GM13977 (cell line): Measurements from ENCODE around the gene C5orf34.

Source experiments
- DNase-seq: peaks from one replicate; pipeline ENCODE4 v3.0.0; 2012; ENCODE audit warnings: low spot score
- in situ Hi-C: fragments of 300-500 bp; cut with MboI; formaldehyde crosslinking; loops from one replicate; pipeline ENCODE4 v1.12.0; 2022; ENCODE audit warnings: low sequenced_read_pairs, low pct_unique_long_range_greater_than_20kb, mixed read lengths, inconsistent platforms; ENCODE audit not compliant: unreplicated experiment
- TF ChIP-seq, protein P1 (sequence below): IDR thresholded peaks from 2 replicates; pipeline ENCODE4 v1.5.1; 2012; ENCODE audit warnings: mild to moderate bottlenecking, control low read depth; ENCODE audit not compliant: insufficient read depth; ENCODE audit errors: extremely low read depth, missing control alignments

Gene C5orf34

DNA sequence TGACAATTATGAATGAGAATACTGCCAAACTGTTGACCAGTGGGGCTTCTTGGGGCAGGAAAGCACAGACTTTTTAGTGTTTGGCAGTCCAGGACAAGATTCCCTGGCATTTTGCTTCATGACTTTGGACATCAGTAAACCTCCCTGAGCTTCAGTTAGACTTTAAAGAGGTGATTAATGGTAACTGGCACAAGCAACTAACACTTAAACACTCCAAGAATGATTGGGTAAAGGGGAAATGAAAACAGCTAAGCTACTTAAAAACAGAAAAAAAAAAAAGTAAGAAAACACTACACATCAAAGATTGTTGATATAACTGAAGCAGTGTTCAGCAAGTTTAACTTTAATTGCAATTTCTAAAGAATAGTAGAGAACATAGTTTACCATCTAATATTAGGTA is 28.5 kb upstream of the C5orf34 start:
- in situ Hi-C loops: no loop called here
- TF ChIP-seq, protein P1, sequence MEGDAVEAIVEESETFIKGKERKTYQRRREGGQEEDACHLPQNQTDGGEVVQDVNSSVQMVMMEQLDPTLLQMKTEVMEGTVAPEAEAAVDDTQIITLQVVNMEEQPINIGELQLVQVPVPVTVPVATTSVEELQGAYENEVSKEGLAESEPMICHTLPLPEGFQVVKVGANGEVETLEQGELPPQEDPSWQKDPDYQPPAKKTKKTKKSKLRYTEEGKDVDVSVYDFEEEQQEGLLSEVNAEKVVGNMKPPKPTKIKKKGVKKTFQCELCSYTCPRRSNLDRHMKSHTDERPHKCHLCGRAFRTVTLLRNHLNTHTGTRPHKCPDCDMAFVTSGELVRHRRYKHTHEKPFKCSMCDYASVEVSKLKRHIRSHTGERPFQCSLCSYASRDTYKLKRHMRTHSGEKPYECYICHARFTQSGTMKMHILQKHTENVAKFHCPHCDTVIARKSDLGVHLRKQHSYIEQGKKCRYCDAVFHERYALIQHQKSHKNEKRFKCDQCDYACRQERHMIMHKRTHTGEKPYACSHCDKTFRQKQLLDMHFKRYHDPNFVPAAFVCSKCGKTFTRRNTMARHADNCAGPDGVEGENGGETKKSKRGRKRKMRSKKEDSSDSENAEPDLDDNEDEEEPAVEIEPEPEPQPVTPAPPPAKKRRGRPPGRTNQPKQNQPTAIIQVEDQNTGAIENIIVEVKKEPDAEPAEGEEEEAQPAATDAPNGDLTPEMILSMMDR: no peak
- no peak for DNase-seq

DNA sequence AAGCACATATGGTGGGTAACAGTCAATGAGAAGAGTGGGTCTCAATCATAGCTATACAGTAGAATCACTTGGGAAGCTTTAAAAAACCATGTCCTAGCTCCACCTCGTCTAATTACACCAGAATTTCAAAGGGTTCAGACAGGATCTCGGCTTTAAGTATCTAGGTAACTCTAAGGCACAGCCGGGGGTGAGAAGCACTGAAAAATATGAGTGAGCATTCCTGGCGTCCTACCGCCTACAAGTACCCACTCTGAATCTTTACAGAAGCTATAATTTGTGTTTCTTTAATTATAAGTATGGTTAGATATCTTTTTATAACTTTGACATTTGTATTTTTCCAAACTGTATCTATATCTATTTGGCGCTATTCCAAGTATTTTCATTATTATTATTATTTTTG is 25.8 kb upstream of the C5orf34 start:
- in situ Hi-C loops: no loop called here
- DNase-seq: no peak
- TF ChIP-seq, protein P1: no peak

DNA sequence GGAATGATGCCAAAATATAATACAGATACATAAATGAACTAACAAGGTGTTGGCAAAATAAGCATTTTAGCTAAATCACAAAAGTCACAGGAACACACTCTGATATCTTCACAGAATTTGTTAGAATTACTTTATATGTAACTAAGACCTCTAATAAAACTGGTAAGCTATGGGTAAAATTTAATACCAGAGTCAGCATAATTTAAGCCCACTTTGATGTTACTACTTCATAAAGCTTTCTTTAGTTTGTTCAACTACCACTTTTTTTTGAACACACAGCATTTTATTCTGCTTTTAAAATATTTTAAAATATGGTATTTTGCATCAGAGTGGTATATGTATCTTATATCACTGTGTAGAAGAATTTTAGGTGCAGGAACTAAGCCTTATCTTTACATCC is 22.0 kb upstream of the C5orf34 start:
- no peak for DNase-seq
- in situ Hi-C loops: no loop called here
- TF ChIP-seq, protein P1: no peak

DNA sequence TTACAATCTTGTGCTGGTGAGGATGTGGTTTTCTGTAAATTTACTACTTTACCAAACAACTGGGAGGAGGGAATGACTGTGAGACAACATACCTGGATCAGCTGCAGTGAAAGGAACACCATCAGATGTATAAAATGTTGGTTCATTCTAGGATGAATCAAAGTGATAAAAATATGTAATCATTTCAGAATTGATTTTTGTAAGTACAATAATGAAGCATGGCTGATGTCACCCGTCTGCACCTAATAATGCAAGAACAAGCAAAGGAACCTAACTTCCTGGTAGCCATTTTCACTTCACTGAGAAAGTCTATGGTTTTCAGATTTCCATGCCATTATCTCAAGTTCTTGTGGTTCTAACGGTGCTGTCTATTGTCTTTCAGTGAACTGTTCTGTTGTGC is 18.7 kb upstream of the C5orf34 start:
- TF ChIP-seq, protein P1: no peak
- in situ Hi-C loops: no loop called here

DNA sequence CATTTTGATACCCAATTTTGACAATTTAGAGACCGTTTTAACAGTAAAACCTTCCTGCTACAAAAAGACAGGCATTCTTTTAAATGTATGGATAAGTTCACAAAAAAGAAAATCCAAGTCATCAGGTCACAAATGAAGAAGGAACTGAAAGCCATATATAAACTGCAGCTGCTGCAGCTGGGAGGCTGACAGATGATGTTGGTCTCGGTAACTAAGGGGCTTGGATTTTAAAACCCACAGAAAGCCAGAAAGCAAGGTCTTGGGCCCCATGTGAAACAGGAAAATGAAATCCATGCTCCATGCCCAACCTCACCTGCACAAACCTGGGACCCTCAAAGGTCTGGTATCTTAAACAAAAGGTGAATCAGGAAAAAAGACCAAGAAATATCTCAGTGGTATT is 15.7 kb upstream of the C5orf34 start:
- in situ Hi-C loops: no loop called here
- TF ChIP-seq, protein P1: no peak
- no peak for DNase-seq

More for the DNA sequence above, 18.7 kb upstream of the C5orf34 start:
- DNase-seq: no peak

DNA sequence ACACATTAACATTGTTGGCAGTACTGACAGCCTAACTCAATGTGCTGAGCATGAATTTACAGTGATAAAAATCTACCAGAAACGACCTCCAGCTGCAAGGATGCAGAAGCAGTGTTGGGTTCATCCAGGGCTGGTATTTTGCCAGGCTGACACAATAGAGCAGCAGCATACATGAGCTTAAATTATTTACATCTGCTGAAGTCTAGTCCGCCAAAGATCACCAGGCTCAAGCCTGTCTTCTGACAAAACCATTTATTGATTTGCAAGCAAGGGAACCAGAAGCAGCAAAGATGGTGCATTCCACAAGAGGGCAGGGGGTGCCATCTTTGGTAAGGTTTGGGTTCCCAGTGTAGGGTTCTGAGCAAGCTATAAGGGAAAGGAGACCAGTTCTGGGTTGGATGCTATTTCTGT is 8.7 kb upstream of the C5orf34 start:
- in situ Hi-C loops: no loop called here
- TF ChIP-seq, protein P1: no peak
- no peak for DNase-seq

DNA sequence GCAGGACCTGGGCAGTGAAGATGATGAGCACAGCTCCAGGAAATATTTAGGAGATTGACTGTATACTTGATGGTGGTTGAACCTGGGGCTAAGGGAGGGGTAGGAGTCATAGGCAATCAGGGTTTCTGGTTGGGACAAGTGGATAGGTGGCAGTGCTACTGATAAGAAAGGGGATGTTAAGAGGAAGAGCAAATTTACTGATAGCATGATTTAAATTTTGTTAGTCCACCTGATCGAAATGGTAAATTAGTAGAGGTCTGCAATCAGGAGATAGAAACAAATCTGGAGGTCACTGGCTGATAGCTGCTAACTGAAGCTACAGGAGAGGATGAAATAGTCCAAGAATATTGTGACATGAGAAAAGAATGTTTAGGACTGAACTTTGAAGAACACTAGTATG is 5.7 kb upstream of the C5orf34 start:
- TF ChIP-seq, protein P1: no peak
- DNase-seq: no peak
- in situ Hi-C loops: no loop called here
